ENCODE data around the gene ISG20. TPM values are rescaled to one million over a fixed set of nuclear protein-coding genes. Genes with fewer than 3 reads are reported as not detected.
A peak's percentile ranks its signal among the peaks of the same experiment; 100 is the strongest.

ISG20 gene
- total RNA-seq, 2 experiments from 2014 or later = 310 to 345 TPM

- ChIA-PET POLR2A (no interaction called here), CTCF (ENCODE audit: unreplicated experiment) (no interaction called here)
- TF ChIP-seq, protein P1, sequence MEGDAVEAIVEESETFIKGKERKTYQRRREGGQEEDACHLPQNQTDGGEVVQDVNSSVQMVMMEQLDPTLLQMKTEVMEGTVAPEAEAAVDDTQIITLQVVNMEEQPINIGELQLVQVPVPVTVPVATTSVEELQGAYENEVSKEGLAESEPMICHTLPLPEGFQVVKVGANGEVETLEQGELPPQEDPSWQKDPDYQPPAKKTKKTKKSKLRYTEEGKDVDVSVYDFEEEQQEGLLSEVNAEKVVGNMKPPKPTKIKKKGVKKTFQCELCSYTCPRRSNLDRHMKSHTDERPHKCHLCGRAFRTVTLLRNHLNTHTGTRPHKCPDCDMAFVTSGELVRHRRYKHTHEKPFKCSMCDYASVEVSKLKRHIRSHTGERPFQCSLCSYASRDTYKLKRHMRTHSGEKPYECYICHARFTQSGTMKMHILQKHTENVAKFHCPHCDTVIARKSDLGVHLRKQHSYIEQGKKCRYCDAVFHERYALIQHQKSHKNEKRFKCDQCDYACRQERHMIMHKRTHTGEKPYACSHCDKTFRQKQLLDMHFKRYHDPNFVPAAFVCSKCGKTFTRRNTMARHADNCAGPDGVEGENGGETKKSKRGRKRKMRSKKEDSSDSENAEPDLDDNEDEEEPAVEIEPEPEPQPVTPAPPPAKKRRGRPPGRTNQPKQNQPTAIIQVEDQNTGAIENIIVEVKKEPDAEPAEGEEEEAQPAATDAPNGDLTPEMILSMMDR (conservative IDR thresholded peaks at IDR 0.05; ENCODE audit: low read length) = no peak
- TF ChIP-seq EZH2phosphoT487 (IDR thresholded peaks at IDR 0.05; ENCODE audit: borderline replicate concordance, low read depth, low read length) = no peak
- H3K4me3 ChIP-seq (ENCODE audit: low read depth, low read length, poor library complexity, severe bottlenecking) = peak overlapping the region; percentile 99
- peaks cover 46% of the 10 kb centered on the region for H4K20me1 ChIP-seq (ENCODE audit: insufficient read depth, low read length)
- intact Hi-C loops (cut with micrococcal nuclease; ENCODE audit: unreplicated experiment) = loop anchor here (2.0 to 10.0 kb wide), 5 partner anchors 76 to 462 kb away; partner anchors contain the start of genes ABHD2 and DET1
- H3K36me3 ChIP-seq (ENCODE audit: insufficient read depth, low read length) = peaks cover 53% of the 10 kb centered on the region
- peaks cover 69% of the 10 kb centered on the region for H3K79me2 ChIP-seq (ENCODE audit: insufficient read depth, low read depth, low read length)
- peaks cover 56% of the 10 kb centered on the region for H3K4me1 ChIP-seq (ENCODE audit: insufficient read depth, low read length, poor library complexity, severe bottlenecking)
- peak overlapping the region; percentile 73 for H3K27ac ChIP-seq (ENCODE audit: low read depth, low read length, poor library complexity, severe bottlenecking)
- no TSS peak for BruUV-seq (replicated peaks)
- H3K4me2 ChIP-seq (ENCODE audit: low read length) = peak overlapping the region; percentile 94
- H3K9me2 ChIP-seq (ENCODE audit: insufficient read depth, low read length) = no peaks in the 10 kb centered on the region
- H3K9me3 ChIP-seq (ENCODE audit: low read length) = no peaks in the 10 kb centered on the region
- DNase-seq (ENCODE audit: low spot score) = no peak
- no peak overlapping the region for H2AFZ ChIP-seq (ENCODE audit: low read length)
Observed at GRCh38 chr15:88623061-88623460, 15.8 kb upstream of the ISG20 start.

DNA sequence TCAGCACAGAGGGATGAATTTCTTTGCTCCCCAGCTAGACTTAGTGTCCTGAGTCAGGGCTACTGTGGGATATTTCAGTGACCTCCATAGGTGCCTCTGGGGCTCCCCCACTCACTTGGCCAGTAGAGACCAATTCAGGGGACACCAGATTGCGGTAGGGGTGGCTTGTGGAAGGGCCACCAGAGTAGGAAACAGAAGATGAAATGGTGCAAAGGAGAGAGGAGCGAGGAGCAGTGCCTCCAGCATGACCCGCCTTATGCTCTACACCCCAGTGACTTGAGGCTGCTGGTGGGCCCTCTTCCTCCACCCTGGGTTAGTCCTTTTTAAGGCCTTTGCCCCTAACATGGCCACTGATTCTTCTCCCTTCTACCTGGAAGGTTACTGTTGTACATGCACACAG, 15.2 kb upstream of the ISG20 start:
- peaks cover 59% of the 10 kb centered on the region for H3K36me3 ChIP-seq (ENCODE audit: insufficient read depth, low read length)
- intact Hi-C loops (cut with micrococcal nuclease; ENCODE audit: unreplicated experiment) = loop anchor here (1.0 to 10.0 kb wide), 9 partner anchors 15 to 461 kb away; partner anchors contain the start of genes ABHD2 and DET1
- no peak for DNase-seq (ENCODE audit: low spot score)
- no peak overlapping the region for H2AFZ ChIP-seq (ENCODE audit: low read length)
- BruUV-seq (replicated peaks) = no TSS peak
- H3K4me3 ChIP-seq (ENCODE audit: low read depth, low read length, poor library complexity, severe bottlenecking) = peak overlapping the region; percentile 99
- peaks cover 52% of the 10 kb centered on the region for H4K20me1 ChIP-seq (ENCODE audit: insufficient read depth, low read length)
- H3K79me2 ChIP-seq (ENCODE audit: insufficient read depth, low read depth, low read length) = peaks cover 74% of the 10 kb centered on the region
- no peaks in the 10 kb centered on the region for H3K9me2 ChIP-seq (ENCODE audit: insufficient read depth, low read length)
- H3K4me1 ChIP-seq (ENCODE audit: insufficient read depth, low read length, poor library complexity, severe bottlenecking) = peaks cover 59% of the 10 kb centered on the region
- POLR2A ChIA-PET = interaction anchor here (0.7 to 1.3 kb wide), 3 partner anchors 12 to 129 kb away, joined by 3 to 6 read pairs (median 3); no protein-coding TSS in a partner anchor
- H3K27ac ChIP-seq (ENCODE audit: low read depth, low read length, poor library complexity, severe bottlenecking) = peak overlapping the region; percentile 73
- CTCF ChIA-PET (ENCODE audit: unreplicated experiment) = interaction anchor here (1.2 to 1.6 kb wide), 2 partner anchors 24 to 40 kb away, joined by 6 to 12 read pairs; no protein-coding TSS in a partner anchor
- no peaks in the 10 kb centered on the region for H3K9me3 ChIP-seq (ENCODE audit: low read length)
- no peak for TF ChIP-seq EZH2phosphoT487 (IDR thresholded peaks at IDR 0.05; ENCODE audit: borderline replicate concordance, low read depth, low read length)
- TF ChIP-seq, protein P1 (conservative IDR thresholded peaks at IDR 0.05; ENCODE audit: low read length) = no peak
- H3K4me2 ChIP-seq (ENCODE audit: low read length) = peak overlapping the region; percentile 94
